ENCODE measurements around the gene DEPDC5. TPM values are rescaled to one million over a fixed set of nuclear protein-coding genes. Genes with fewer than 3 reads are reported as not detected.

DEPDC5 gene
- total and polyA plus RNA-seq, 2 of the 8 experiments (the other 6 are each of a cell fraction or from before 2014, with no cell fraction given) = 18.3 to 26.5 TPM

- TF ChIP-seq SIN3A (conservative IDR thresholded peaks at IDR 0.05 in 1 of 2, IDR thresholded peaks at IDR 0.05 in 1 of 2; ENCODE audit: low read depth in 1 of 2, low read length in 2 of 2) = no peak
- no peak for TF ChIP-seq JUN (IDR thresholded peaks at IDR 0.05; ENCODE audit: low read depth, low read length)
Observed at GRCh38 chr22:31753005-31753633, 700 bp upstream of the DEPDC5 start (continued).
